ENCODE data around the gene CFAP100. TPM values are rescaled to one million over a fixed set of nuclear protein-coding genes. Genes with fewer than 3 reads are reported as not detected.

Gene CFAP100
- total RNA-seq, 1 donor from 2014 or later, result not detected

- no peak for DNase-seq (ENCODE audit: low spot score)
- Histone ChIP-seq H3K36me3 (no peaks in the 10 kb centered on the region), H2AFZ (replicated peaks) (no peak overlapping the region), H3K79me2 (ENCODE audit: low read depth) (no peaks in the 10 kb centered on the region), H4K20me1 (ENCODE audit: low read depth) (no peaks in the 10 kb centered on the region), H3K27me3 (peaks cover 48% of the 10 kb centered on the region), H3K4me1 (peaks cover 14% of the 10 kb centered on the region), H3K9me3 (ENCODE audit: low read depth) (no peaks in the 10 kb centered on the region), H3K4me2 (no peak overlapping the region), H3K27ac (no peak overlapping the region), H3K9ac (no peak overlapping the region), H3F3A (ENCODE audit: low read depth) (peaks cover 6% of the 10 kb centered on the region), H3K4me3 (no peak overlapping the region)
- peak overlapping the region; percentile 27 for H3K4me3 Mint-ChIP-seq
- no peak overlapping the region for H3K27ac Mint-ChIP-seq
- H3K9me3 Mint-ChIP-seq, result no peaks in the 10 kb centered on the region
- no peak for TF ChIP-seq EZH2phosphoT487 (IDR thresholded peaks at IDR 0.05)
- no peak for TF ChIP-seq EZH2 (IDR thresholded peaks at IDR 0.05)
- no peak for TF ChIP-seq CTCF (IDR thresholded peaks at IDR 0.05)
- H3K27me3 Mint-ChIP-seq (ENCODE audit: insufficient read depth, low read depth), result peaks cover 8% of the 10 kb centered on the region
- peaks cover 3% of the 10 kb centered on the region for H3K36me3 Mint-ChIP-seq
- peaks cover 18% of the 10 kb centered on the region for H3K4me1 Mint-ChIP-seq
Measured at GRCh38 chr3:126396536-126396935, 1.8 kb downstream of the CFAP100 start.

- Mint-ChIP-seq H3K9me3 (no peaks in the 10 kb centered on the region), H3K27me3 (ENCODE audit: insufficient read depth, low read depth) (peaks cover 8% of the 10 kb centered on the region), H3K27ac (no peak overlapping the region), H3K36me3 (peaks cover 3% of the 10 kb centered on the region), H3K4me3 (no peak overlapping the region), H3K4me1 (peaks cover 28% of the 10 kb centered on the region)
- TF ChIP-seq CTCF (IDR thresholded peaks at IDR 0.05) (no peak), EZH2 (IDR thresholded peaks at IDR 0.05) (no peak), EZH2phosphoT487 (IDR thresholded peaks at IDR 0.05) (no peak)
- Histone ChIP-seq H3K27me3 (peaks cover 35% of the 10 kb centered on the region), H3K36me3 (no peaks in the 10 kb centered on the region), H3K4me1 (peaks cover 14% of the 10 kb centered on the region), H2AFZ (replicated peaks) (no peak overlapping the region), H3K27ac (no peak overlapping the region), H3K9me3 (ENCODE audit: low read depth) (no peaks in the 10 kb centered on the region), H4K20me1 (ENCODE audit: low read depth) (no peaks in the 10 kb centered on the region), H3K4me3 (no peak overlapping the region), H3K9ac (no peak overlapping the region), H3K4me2 (no peak overlapping the region), H3F3A (ENCODE audit: low read depth) (peaks cover 6% of the 10 kb centered on the region), H3K79me2 (ENCODE audit: low read depth) (no peaks in the 10 kb centered on the region)
- no peak for DNase-seq (ENCODE audit: low spot score)
Measured at GRCh38 chr3:126397610-126398422, 3.1 kb downstream of the CFAP100 start.

GRCh38 chr3:126398423-126399350 is 4.0 kb downstream of the CFAP100 start:
- H3K27me3 ChIP-seq, result peaks cover 26% of the 10 kb centered on the region
- Mint-ChIP-seq H3K9me3 (no peaks in the 10 kb centered on the region), H3K27ac (no peak overlapping the region), H3K27me3 (ENCODE audit: insufficient read depth, low read depth) (peaks cover 8% of the 10 kb centered on the region), H3K4me3 (no peak overlapping the region), H3K36me3 (peaks cover 3% of the 10 kb centered on the region), H3K4me1 (peaks cover 25% of the 10 kb centered on the region)
- no peaks in the 10 kb centered on the region for H3K79me2 ChIP-seq (ENCODE audit: low read depth)
- no peaks in the 10 kb centered on the region for H3K36me3 ChIP-seq
- peaks cover 14% of the 10 kb centered on the region for H3K4me1 ChIP-seq
- H4K20me1 ChIP-seq (ENCODE audit: low read depth), result no peaks in the 10 kb centered on the region
- no peak overlapping the region for H3K4me3 ChIP-seq
- H3K27ac ChIP-seq, result no peak overlapping the region
- H3F3A ChIP-seq (ENCODE audit: low read depth), result no peaks in the 10 kb centered on the region
- no peak for DNase-seq (ENCODE audit: low spot score)
- no peaks in the 10 kb centered on the region for H3K9me3 ChIP-seq (ENCODE audit: low read depth)
- no peak overlapping the region for H2AFZ ChIP-seq (replicated peaks)
- no peak overlapping the region for H3K4me2 ChIP-seq
- TF ChIP-seq CTCF (IDR thresholded peaks at IDR 0.05), result no peak
- TF ChIP-seq EZH2phosphoT487 (IDR thresholded peaks at IDR 0.05), result no peak
- TF ChIP-seq EZH2 (IDR thresholded peaks at IDR 0.05), result no peak
- no peak overlapping the region for H3K9ac ChIP-seq

Measured in neural progenitor cell (in vitro differentiated cells).